ENCODE measurements around the gene STX16.

DNA sequence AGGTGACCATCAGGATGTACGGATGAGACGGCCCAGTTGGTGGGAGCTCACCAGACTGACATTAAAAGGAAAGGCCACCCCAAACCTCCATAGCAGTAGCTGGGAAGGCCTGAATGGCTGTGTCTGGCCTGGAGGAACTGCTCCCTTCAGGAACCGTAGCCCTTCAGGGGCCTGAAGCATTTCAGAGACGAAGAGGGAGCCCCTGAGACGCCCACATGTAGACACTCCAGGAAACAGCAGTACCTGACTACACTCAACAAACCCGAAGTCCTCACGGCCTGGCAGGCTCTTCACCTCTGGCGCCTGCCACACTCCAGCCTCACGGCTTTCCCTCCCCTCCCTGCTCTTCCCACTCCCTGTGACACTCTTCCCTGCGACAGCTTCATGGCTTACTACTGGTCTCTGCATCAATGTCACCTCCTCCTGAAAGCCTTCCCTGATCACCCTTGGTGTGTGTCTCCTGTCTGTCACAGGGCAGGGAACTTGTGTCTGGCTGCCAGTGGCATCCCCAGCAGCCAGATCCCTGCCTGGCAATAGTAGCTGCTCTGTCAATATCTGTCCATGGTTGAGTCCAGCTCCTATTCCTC, 14.6 kb upstream of the STX16 start:
- TF ChIP-seq, protein P1, sequence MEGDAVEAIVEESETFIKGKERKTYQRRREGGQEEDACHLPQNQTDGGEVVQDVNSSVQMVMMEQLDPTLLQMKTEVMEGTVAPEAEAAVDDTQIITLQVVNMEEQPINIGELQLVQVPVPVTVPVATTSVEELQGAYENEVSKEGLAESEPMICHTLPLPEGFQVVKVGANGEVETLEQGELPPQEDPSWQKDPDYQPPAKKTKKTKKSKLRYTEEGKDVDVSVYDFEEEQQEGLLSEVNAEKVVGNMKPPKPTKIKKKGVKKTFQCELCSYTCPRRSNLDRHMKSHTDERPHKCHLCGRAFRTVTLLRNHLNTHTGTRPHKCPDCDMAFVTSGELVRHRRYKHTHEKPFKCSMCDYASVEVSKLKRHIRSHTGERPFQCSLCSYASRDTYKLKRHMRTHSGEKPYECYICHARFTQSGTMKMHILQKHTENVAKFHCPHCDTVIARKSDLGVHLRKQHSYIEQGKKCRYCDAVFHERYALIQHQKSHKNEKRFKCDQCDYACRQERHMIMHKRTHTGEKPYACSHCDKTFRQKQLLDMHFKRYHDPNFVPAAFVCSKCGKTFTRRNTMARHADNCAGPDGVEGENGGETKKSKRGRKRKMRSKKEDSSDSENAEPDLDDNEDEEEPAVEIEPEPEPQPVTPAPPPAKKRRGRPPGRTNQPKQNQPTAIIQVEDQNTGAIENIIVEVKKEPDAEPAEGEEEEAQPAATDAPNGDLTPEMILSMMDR (IDR thresholded peaks at IDR 0.05): no peak
- TF ChIP-seq ZFX (IDR thresholded peaks at IDR 0.05; ENCODE audit: borderline replicate concordance): no peak

Measured in 22Rv1 (cell line).